Measurements from ENCODE around the gene IFNL3. TPM values are rescaled to one million over a fixed set of nuclear protein-coding genes. Genes with fewer than 3 reads are reported as not detected.
"Not testable (repeated sequence)": the region's sequence is repeated elsewhere in the genome, so short reads cannot be mapped to it uniquely, and the experiment has no call there.

IFNL3 gene
- total RNA-seq, 1 experiment from 2014 or later: not detected

GRCh38 chr19:39276740-39277139, 31.9 kb upstream of the IFNL3 start:
- CTCF ChIA-PET: interaction anchor here (1.2 kb wide), 1 partner anchor 11 kb away, joined by 4 read pairs; no protein-coding TSS in a partner anchor

GRCh38 chr19:39275578-39275977, 30.8 kb upstream of the IFNL3 start:
- TF ChIP-seq, protein P1, sequence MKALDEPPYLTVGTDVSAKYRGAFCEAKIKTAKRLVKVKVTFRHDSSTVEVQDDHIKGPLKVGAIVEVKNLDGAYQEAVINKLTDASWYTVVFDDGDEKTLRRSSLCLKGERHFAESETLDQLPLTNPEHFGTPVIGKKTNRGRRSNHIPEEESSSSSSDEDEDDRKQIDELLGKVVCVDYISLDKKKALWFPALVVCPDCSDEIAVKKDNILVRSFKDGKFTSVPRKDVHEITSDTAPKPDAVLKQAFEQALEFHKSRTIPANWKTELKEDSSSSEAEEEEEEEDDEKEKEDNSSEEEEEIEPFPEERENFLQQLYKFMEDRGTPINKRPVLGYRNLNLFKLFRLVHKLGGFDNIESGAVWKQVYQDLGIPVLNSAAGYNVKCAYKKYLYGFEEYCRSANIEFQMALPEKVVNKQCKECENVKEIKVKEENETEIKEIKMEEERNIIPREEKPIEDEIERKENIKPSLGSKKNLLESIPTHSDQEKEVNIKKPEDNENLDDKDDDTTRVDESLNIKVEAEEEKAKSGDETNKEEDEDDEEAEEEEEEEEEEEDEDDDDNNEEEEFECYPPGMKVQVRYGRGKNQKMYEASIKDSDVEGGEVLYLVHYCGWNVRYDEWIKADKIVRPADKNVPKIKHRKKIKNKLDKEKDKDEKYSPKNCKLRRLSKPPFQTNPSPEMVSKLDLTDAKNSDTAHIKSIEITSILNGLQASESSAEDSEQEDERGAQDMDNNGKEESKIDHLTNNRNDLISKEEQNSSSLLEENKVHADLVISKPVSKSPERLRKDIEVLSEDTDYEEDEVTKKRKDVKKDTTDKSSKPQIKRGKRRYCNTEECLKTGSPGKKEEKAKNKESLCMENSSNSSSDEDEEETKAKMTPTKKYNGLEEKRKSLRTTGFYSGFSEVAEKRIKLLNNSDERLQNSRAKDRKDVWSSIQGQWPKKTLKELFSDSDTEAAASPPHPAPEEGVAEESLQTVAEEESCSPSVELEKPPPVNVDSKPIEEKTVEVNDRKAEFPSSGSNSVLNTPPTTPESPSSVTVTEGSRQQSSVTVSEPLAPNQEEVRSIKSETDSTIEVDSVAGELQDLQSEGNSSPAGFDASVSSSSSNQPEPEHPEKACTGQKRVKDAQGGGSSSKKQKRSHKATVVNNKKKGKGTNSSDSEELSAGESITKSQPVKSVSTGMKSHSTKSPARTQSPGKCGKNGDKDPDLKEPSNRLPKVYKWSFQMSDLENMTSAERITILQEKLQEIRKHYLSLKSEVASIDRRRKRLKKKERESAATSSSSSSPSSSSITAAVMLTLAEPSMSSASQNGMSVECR (CRISPR knock-in tag; IDR thresholded peaks at IDR 0.05; ENCODE audit: borderline replicate concordance): no peak
- no peak for TF ChIP-seq ZNF416 (CRISPR knock-in tag; IDR thresholded peaks at IDR 0.05)
- TF ChIP-seq JUN (CRISPR knock-in tag; IDR thresholded peaks at IDR 0.05): no peak
- TF ChIP-seq ATF3 (CRISPR knock-in tag; conservative IDR thresholded peaks at IDR 0.05): no peak
- no peak for TF ChIP-seq EMX1 (CRISPR knock-in tag; IDR thresholded peaks at IDR 0.05)
- no peak for TF ChIP-seq ZBTB21 (CRISPR knock-in tag; IDR thresholded peaks at IDR 0.05; ENCODE audit: borderline replicate concordance)
- no peak for TF ChIP-seq GABPB1 (CRISPR knock-in tag; IDR thresholded peaks at IDR 0.05)
- TF ChIP-seq NR3C1 (CRISPR knock-in tag; conservative IDR thresholded peaks at IDR 0.05; ENCODE audit: low read depth): no peak
- no peak for TF ChIP-seq ZNF281 (CRISPR knock-in tag; IDR thresholded peaks at IDR 0.05)
- Mint-ChIP-seq H3K36me3 (no peaks in the 10 kb centered on the region), H3K4me3 (no peak overlapping the region), H3K27me3 (ENCODE audit: low read depth) (peaks cover 43% of the 10 kb centered on the region), H3K9me3 (no peaks in the 10 kb centered on the region), H3K27ac (no peak overlapping the region), H3K4me1 (no peaks in the 10 kb centered on the region)
- ChIA-PET CTCF (interaction anchor here (0.6 kb wide), 1 partner anchor 47 kb away, joined by 4 read pairs; no protein-coding TSS in a partner anchor), POLR2A (no interaction called here)
- DNase-seq (ENCODE audit: low spot score) (no peak), ATAC-seq (no peak)

More at GRCh38 chr19:39276740-39277139, 31.9 kb upstream of the IFNL3 start:
- Mint-ChIP-seq H3K27me3 (ENCODE audit: low read depth) (peaks cover 47% of the 10 kb centered on the region), H3K4me1 (no peaks in the 10 kb centered on the region), H3K4me3 (no peak overlapping the region), H3K36me3 (no peaks in the 10 kb centered on the region), H3K27ac (no peak overlapping the region), H3K9me3 (peaks cover 1% of the 10 kb centered on the region; the same call in 1 of the 2 replicates)
- no peak for ATAC-seq
- POLR2A ChIA-PET: no interaction called here
- 0 out of 2 replicates have a peak, but pooled peaks have one; percentile 25 for TF ChIP-seq ZNF121 (CRISPR knock-in tag; IDR thresholded peaks at IDR 0.05)
- TF ChIP-seq MXD4 (CRISPR knock-in tag; IDR thresholded peaks at IDR 0.05; ENCODE audit: borderline replicate concordance): no peak
- TF ChIP-seq NR3C1 (CRISPR knock-in tag; conservative IDR thresholded peaks at IDR 0.05; ENCODE audit: low read depth): no peak
- no peak for DNase-seq (ENCODE audit: low spot score)

DNA sequence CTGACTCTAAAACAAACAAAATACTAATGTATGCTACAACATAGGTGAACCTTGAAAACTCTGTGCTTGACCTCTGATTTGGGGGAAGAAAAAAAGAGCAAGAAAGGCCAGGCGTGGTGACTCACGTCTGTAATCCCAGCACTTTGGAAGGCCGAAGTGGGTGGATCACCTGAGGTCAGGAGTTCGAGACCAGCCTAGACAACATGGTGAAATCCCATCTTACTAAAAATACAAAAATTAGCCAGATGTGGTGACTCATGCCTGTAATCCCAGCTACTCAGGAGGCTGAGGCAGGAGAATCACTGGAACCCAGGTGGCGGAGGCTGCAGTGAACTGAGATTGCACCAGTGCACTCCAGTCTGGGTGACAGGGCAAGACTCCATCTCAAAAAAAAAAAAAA, 29.1 kb upstream of the IFNL3 start:
- H3K4me3 Mint-ChIP-seq; H3K36me3 Mint-ChIP-seq; CTCF ChIA-PET; DNase-seq (ENCODE audit: low spot score); H3K4me1 Mint-ChIP-seq; POLR2A ChIA-PET; H3K27ac Mint-ChIP-seq; H3K9me3 Mint-ChIP-seq; ATAC-seq: not testable (repeated sequence)
- peaks cover 44% of the 10 kb centered on the region for H3K27me3 Mint-ChIP-seq (ENCODE audit: low read depth)
